Hair follicular keratinocyte (primary cell): ENCODE data around the gene UTP25. TPM values are rescaled to one million over a fixed set of nuclear protein-coding genes. Genes with fewer than 3 reads are reported as not detected.

Source experiments
- total RNA-seq: library from RNA; depleted of rRNA; stranded (reverse); fragments of >200 nt; gene quantifications from 2 replicates; pipeline ENCODE4 v1.2.3, GENCODE V29; 2015

Gene UTP25
- 4.8 and 6.0 TPM in 2 replicates for total RNA-seq

DNA sequence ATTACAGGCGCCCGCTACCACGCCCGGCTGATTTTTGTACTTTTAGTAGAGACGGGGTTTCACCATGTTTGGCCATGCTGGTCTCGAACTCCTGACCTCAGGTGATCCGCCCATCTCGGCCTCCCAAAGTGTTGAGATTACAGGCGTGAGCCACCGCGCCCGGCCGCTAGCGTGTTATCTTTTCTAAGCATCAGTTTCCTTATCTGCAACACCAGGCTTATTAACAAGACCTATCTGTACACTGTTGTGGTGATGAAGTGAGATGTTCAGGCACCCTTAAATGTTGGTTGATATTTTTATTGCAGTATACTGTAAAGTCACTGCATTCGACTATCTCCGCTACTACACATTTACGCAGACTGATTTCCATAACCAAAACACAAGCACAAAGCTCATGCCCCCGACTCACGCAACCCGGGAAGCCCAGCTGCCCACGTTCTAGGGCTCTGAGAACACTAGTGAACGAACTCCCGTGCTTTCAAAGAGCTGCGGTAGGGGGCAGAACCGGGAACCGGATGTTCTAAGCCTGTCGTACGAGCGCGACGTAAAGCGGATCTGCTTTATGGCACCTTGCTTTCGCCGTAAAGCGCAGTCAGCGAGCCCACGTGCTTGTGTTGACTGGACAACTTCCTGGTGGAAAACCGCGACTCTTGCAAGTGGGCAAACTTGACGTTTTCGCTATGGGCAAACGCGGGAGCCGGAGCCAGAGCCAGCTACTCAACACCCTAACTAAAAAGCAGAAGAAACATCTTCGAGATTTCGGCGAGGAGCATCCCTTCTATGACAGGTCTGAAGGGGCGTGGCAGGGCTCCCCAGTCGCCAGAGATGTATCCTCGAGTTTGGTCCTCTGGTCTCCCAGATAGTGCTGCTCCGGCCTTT lies at the start of gene UTP25:
UTP25 (plus strand) TSS at position 589 of the 879 bp plus-strand sequence; CDS start at position 681, 92 bp downstream.

DNA sequence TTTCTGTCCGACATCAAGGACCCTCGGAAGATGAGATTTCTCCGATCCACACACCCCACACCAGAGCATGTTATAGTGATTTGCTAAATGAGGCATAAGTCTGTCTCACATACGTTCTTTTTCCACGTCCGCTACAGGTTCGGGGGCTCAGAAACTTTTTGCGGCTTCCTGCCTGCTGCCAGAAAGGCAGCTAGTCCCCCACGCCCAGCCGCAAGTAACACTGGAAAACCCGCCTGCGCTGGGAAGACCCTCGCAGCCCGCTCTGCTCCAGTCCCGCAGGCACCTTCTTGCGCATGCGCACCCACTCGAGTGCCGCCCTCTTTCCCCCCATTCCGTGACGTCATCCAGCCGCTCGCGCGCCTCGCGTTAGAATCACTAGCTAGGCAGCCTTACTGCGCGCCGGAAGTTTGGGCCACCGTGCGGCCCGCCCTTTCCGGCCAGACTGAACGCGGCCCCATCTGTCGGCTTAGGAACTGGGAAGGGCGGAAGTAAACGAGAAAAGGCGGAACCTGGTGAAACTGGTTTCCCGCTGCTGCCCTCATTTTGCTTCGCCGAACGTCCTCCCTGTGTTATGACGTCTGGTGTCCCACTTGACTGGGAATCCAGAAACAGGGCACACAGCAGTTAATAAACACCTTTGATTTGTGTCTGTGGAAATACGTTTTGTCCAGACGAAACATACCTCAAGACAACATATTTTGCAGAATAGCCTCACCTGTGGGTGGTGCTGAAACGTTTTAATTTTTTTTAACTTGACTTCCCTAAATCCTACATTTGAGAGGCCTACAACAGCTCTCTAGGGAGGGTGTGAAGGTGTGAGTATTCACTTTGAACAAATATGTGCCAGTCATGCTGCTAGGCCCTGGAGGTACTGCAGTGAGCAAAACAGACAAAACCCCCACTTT lies 43.3 kb upstream of the UTP25 start, which contains the start of gene C1orf74:
C1orf74 (minus strand) TSS at position 295 of the 905 bp plus-strand sequence. CDS start 925 bp downstream, outside the sequence.

DNA sequence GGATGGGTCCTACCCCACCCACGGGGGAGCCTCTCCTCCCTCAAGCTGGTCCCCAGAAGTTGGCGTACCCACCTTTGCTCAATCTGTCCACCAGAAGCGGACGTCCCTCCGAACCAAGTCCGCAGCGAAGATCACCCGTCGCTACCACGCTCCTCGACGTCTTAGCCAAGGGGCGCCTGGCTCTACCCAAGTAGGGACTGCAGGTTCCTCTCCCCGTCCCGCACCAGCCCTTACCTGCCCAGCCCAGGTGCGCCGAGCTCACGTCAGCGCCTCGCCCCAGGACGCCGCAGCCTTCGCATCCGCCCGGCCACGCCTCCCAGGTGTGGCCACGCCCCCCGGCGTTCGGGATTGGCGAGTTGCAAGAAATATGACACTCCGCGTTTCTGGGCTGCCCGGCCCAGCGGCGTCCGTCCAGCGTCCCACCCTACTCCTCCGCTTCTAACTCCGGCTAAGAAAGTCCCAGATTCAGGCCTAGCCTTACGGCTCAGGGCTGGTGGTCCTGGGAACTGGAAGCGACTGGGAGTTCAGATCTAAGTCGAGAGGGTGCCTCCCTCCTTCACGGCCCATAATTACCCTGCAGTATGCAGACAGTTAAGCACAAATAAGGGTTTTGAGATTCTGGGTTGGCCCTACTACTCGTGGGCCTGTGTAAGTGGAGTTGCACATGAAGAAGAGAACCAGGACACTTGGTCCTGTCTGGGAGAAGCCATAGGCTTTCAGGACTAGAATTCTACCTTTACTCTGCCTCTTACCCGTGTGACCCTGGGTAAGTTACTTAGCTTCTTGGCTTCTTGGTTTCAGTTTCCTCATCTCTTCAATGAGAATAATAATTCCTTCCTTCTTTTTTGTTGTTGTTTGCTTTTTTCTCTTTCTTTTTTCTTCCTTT lies 21.7 kb upstream of the UTP25 start, which contains the start of gene IRF6:
IRF6 (minus strand) TSS at position 268 of the 886 bp plus-strand sequence. CDS start 4,729 bp downstream, outside the sequence.

Other genes starting within 250 kb of the UTP25 start
- gene CAMK1G, start 244.3 kb upstream of the UTP25 start, total RNA-seq: not detected in 2 replicates
- gene LAMB3, start 175.5 kb upstream of the UTP25 start, total RNA-seq: 964 and 3,200 TPM in 2 replicates
- 219 and 961 TPM in 2 replicates for gene G0S2, start 152.6 kb upstream of the UTP25 start, total RNA-seq
- gene HSD11B1, start 123.1 kb upstream of the UTP25 start, total RNA-seq: 0.34 TPM in 1 of 2 replicates, not detected in the other
- 0.11 and 1.5 TPM in 2 replicates for gene TRAF3IP3, start 71.9 kb upstream of the UTP25 start, total RNA-seq
- 6.0 and 11.0 TPM in 2 replicates for gene C1orf74, start 43.4 kb upstream of the UTP25 start, total RNA-seq
- gene IRF6, start 21.8 kb upstream of the UTP25 start, total RNA-seq: 91.2 and 169 TPM in 2 replicates
- gene SYT14, start 110.2 kb downstream of the UTP25 start, total RNA-seq: 0.04 and 0.94 TPM in 2 replicates